Esophagus muscularis mucosa (tissue), 4 donors: Measurements from ENCODE around the gene EVI5. TPM values are rescaled to one million over a fixed set of nuclear protein-coding genes. Genes with fewer than 3 reads are reported as not detected.

Experiments
- DNase-seq: peaks from one replicate; pipeline ENCODE4 v3.0.0-alpha.2; 2017; ENCODE audit errors: extremely low spot score
- H3K27ac ChIP-seq, 4 donors: fragments of 200-600 bp; sonication (generic); replicated peaks in 1 of 4; 1 replicate in 3 of 4; 2 replicates in 1 of 4; pipeline ENCODE4 v1.5.1; 2016 to 2019; ENCODE audit warnings: mild to moderate bottlenecking in 1 of 4
- H3K27me3 ChIP-seq, 4 donors: fragments of 200-600 bp; sonication (generic); one replicate each; pipeline versions ENCODE4 v1.5.1 to v1.6.0; 2016 to 2019
- H3K36me3 ChIP-seq, 4 donors: fragments of 200-600 bp; sonication (generic); one replicate each; pipeline ENCODE4 v1.5.1; 2016 to 2019
- H3K4me1 ChIP-seq, 4 donors: fragments of 200-600 bp; sonication (generic); one replicate each; pipeline ENCODE4 v1.5.1; 2016 to 2019
- H3K4me3 ChIP-seq, 4 donors: fragments of 200-600 bp; sonication (generic); 1 replicate in 2 of 4; 2 replicates in 2 of 4; pipeline ENCODE4 v1.5.1; 2016 to 2019; ENCODE audit warnings: mild to moderate bottlenecking in 4 of 4, moderate library complexity in 1 of 4
- H3K9me3 ChIP-seq, 4 donors: fragments of 200-600 bp; sonication (generic); 1 replicate in 3 of 4; 2 replicates in 1 of 4; pipeline ENCODE4 v1.5.1; 2016 to 2019
- EP300 ChIP-seq: sonication (generic); formaldehyde crosslinking; IDR thresholded peaks from one replicate; pipeline ENCODE4 v1.6.1; 2017; ENCODE audit warnings: antibody characterized with exemption
- WGBS: methylation state at CpG from one replicate; pipeline ENCODE4 v1.1.5; 2018; 5-methylcytosine and 5-hydroxymethylcytosine counted together
- intact Hi-C: fragments of 100-400 bp; cut with DNase I; formaldehyde crosslinking; loops from one replicate; pipeline ENCODE4 v1.15.1; 2023
- small RNA-seq, 3 donors: library from RNA; depleted of rRNA; stranded (forward); fragments of <200 nt; gene quantifications; one replicate each; pipeline ENCODE3, GENCODE V24; 2016
- total RNA-seq, 4 donors: library from RNA; depleted of rRNA; stranded (reverse); fragments of >200 nt; gene quantifications; one replicate each; pipeline versions ENCODE4 v1.1.0 to v1.2.1, GENCODE V29; 2016

The EVI5 gene
- total RNA-seq, 4 donors from 2014 or later: 32.3 to 55.2 (median 40.4) TPM

GRCh38 chr1:92459871-92460320 is 325.0 kb downstream of the EVI5 start:
- Histone ChIP-seq H3K9me3 (no peaks in the 10 kb centered on the region), H3K36me3 (no peaks in the 10 kb centered on the region), H3K27ac (no peak overlapping the region), H3K27me3 (no peaks in the 10 kb centered on the region), H3K4me1 (no peaks in the 10 kb centered on the region), H3K4me3 (no peak overlapping the region)
- DNase-seq: no peak
- WGBS: 58% methylated on average over 4 of the region's 4 CpGs
- intact Hi-C loops: no loop called here
- TF ChIP-seq EP300: no peak

Small RNA genes lying within 50 kb of the gene (small RNA-seq; reads per million reads assigned to genes)
- 0 reads per million in 3 donors for gene AC104332.2
- gene RNU4-59P: 0 reads per million in 3 donors

Other genes starting within 250 kb of the EVI5 start
- gene RPL5, start 46.9 kb upstream of the EVI5 start, total RNA-seq: 1,000 to 10,000 TPM; 1,085 to 2,182 (median 1,790) TPM
- 10 to 100 TPM; 21.5 to 35.3 (median 32.7) TPM for gene DIPK1A, start 176.4 kb upstream of the EVI5 start, total RNA-seq